H9 (cell line): ENCODE data around the gene FBXL19. TPM values are rescaled to one million over a fixed set of nuclear protein-coding genes. Genes with fewer than 3 reads are reported as not detected.

ENCODE experiments used
- DNase-seq: peaks from one replicate; pipeline ENCODE4 v3.0.0-alpha.2; 2017
- H2AFZ ChIP-seq: one replicate; pipeline ENCODE4 v1.6.1; 2013; ENCODE audit warnings: mild to moderate bottlenecking, low read length, control low read depth, moderate library complexity
- H2AK5ac ChIP-seq: 2 replicates; pipeline ENCODE4 v1.6.1; 2013; ENCODE audit warnings: low read length, control low read depth, mixed read lengths; ENCODE audit not compliant: insufficient read length
- H2BK120ac ChIP-seq: one replicate; pipeline ENCODE4 v1.6.1; 2013; ENCODE audit warnings: low read depth, mild to moderate bottlenecking, low read length, control low read depth, inconsistent platforms; ENCODE audit not compliant: poor library complexity, severe bottlenecking
- H2BK12ac ChIP-seq: 2 replicates; pipeline ENCODE4 v1.6.1; 2013; ENCODE audit warnings: low read length, control low read depth, mixed read lengths, low read depth; ENCODE audit not compliant: insufficient read length
- H2BK15ac ChIP-seq: 2 replicates; pipeline ENCODE4 v1.6.1; 2013; ENCODE audit warnings: low read depth, low read length, control low read depth
- H2BK20ac ChIP-seq: one replicate; pipeline ENCODE4 v1.6.1; 2013; ENCODE audit warnings: low read depth, mild to moderate bottlenecking, low read length, control low read depth, inconsistent platforms; ENCODE audit not compliant: poor library complexity, severe bottlenecking
- H2BK5ac ChIP-seq: 2 replicates; pipeline ENCODE4 v1.6.1; 2013; ENCODE audit warnings: low read length, control low read depth, mixed read lengths; ENCODE audit not compliant: insufficient read length
- H3K14ac ChIP-seq: 2 replicates; pipeline ENCODE4 v1.6.1; 2013; ENCODE audit warnings: low read length, control low read depth; ENCODE audit not compliant: insufficient read depth
- H3K18ac ChIP-seq: 2 replicates; pipeline ENCODE4 v1.6.1; 2013; ENCODE audit warnings: low read depth, mild to moderate bottlenecking, mixed read lengths, low read length, control low read depth; ENCODE audit not compliant: insufficient read length
- H3K23ac ChIP-seq: 2 replicates; pipeline ENCODE4 v1.6.1; 2013; ENCODE audit warnings: low read length, control low read depth, mixed read lengths, low read depth; ENCODE audit not compliant: insufficient read length
- H3K23me2 ChIP-seq: 2 replicates; pipeline ENCODE4 v1.6.1; 2013; ENCODE audit warnings: low read depth, mild to moderate bottlenecking, mixed read lengths, low read length, control low read depth; ENCODE audit not compliant: insufficient read length, poor library complexity, severe bottlenecking
- H3K27ac ChIP-seq: 2 replicates; pipeline ENCODE4 v1.5.1; 2013; ENCODE audit warnings: low read length, control low read depth, mixed read lengths, low read depth; ENCODE audit not compliant: insufficient read length
- H3K27me3 ChIP-seq: 2 replicates; pipeline ENCODE4 v1.6.1; 2013; ENCODE audit warnings: low read length, control low read depth, inconsistent platforms; ENCODE audit not compliant: insufficient read depth
- H3K4ac ChIP-seq: 2 replicates; pipeline ENCODE4 v1.6.1; 2013; ENCODE audit warnings: low read depth, mild to moderate bottlenecking, control low read depth, inconsistent platforms, low read length, moderate library complexity
- H3K4me1 ChIP-seq: 2 replicates; pipeline ENCODE4 v1.6.1; 2013; ENCODE audit warnings: low read length, control low read depth, inconsistent platforms; ENCODE audit not compliant: insufficient read depth
- H3K4me2 ChIP-seq: 2 replicates; pipeline ENCODE4 v1.6.1; 2013; ENCODE audit warnings: low read length, control low read depth, mixed read lengths; ENCODE audit not compliant: insufficient read length, insufficient read depth
- H3K56ac ChIP-seq: 2 replicates; pipeline ENCODE4 v1.6.1; 2013; ENCODE audit warnings: low read depth, mild to moderate bottlenecking, mixed read lengths, low read length, control low read depth; ENCODE audit not compliant: insufficient read length
- H3K79me1 ChIP-seq: 2 replicates; pipeline ENCODE4 v1.6.1; 2013; ENCODE audit warnings: low read depth, mild to moderate bottlenecking, moderate library complexity, low read length, control low read depth, inconsistent platforms; ENCODE audit not compliant: insufficient read depth, poor library complexity, severe bottlenecking
- H3K79me2 ChIP-seq: 2 replicates; pipeline ENCODE4 v1.6.1; 2013; ENCODE audit warnings: low read length, control low read depth, inconsistent platforms; ENCODE audit not compliant: insufficient read depth
- H3K9ac ChIP-seq: 2 replicates; pipeline ENCODE4 v1.6.1; 2013; ENCODE audit warnings: low read length, control low read depth, mixed read lengths; ENCODE audit not compliant: insufficient read length; ENCODE audit errors: extremely low read depth
- H3K9me3 ChIP-seq: one replicate; pipeline ENCODE4 v1.6.1; 2013; ENCODE audit warnings: low read depth, low read length, inconsistent platforms; ENCODE audit not compliant: control insufficient read depth
- H3T11ph ChIP-seq: one replicate; pipeline ENCODE4 v1.6.1; 2013; ENCODE audit warnings: mild to moderate bottlenecking, low read length, control low read depth, inconsistent platforms
- H4K20me1 ChIP-seq: one replicate; pipeline ENCODE4 v1.6.1; 2013; ENCODE audit not compliant: control insufficient read depth, insufficient read length, insufficient read depth
- H4K5ac ChIP-seq: 2 replicates; pipeline ENCODE4 v1.6.1; 2013; ENCODE audit warnings: low read depth, mild to moderate bottlenecking, mixed read lengths, low read length, control low read depth; ENCODE audit not compliant: insufficient read length
- H4K8ac ChIP-seq: replicated peaks from 2 replicates; pipeline ENCODE4 v1.6.1; 2013; ENCODE audit warnings: low read length, control low read depth, mixed read lengths, low read depth; ENCODE audit not compliant: insufficient read length
- H4K91ac ChIP-seq: 2 replicates; pipeline ENCODE4 v1.6.1; 2013; ENCODE audit warnings: low read depth, mild to moderate bottlenecking, moderate library complexity, mixed read lengths, low read length, control low read depth; ENCODE audit not compliant: insufficient read length
- H3K27ac Mint-ChIP-seq, 3 experiments: 2 replicates in 2 of 3; 3 replicates in 1 of 3; pipeline ENCODE4 v1.8.0; 2020 to 2021; ENCODE audit warnings: mixed read lengths in 3 of 3, mild to moderate bottlenecking in 1 of 3, moderate library complexity in 1 of 3
- H3K27me3 Mint-ChIP-seq: 2 replicates; pipeline ENCODE4 v1.8.0; 2021; ENCODE audit warnings: low read depth, mild to moderate bottlenecking, moderate library complexity, mixed read lengths
- H3K36me3 Mint-ChIP-seq, 3 experiments: 2 replicates in 2 of 3; 3 replicates in 1 of 3; pipeline ENCODE4 v1.8.0; 2020 to 2021; ENCODE audit warnings: low read depth in 3 of 3, mixed read lengths in 3 of 3; ENCODE audit not compliant: insufficient read depth in 1 of 3
- H3K4me1 Mint-ChIP-seq, 2 experiments: 2 replicates each; pipeline ENCODE4 v1.8.0; 2020; ENCODE audit warnings: mixed read lengths in 2 of 2
- H3K4me3 Mint-ChIP-seq, 2 experiments: 2 replicates in 1 of 2; 3 replicates in 1 of 2; pipeline ENCODE4 v1.8.0; 2020 to 2021; ENCODE audit warnings: mild to moderate bottlenecking in 2 of 2, mixed read lengths in 2 of 2, moderate library complexity in 1 of 2
- H3K9me3 Mint-ChIP-seq, 2 experiments: 2 replicates in 1 of 2; 3 replicates in 1 of 2; pipeline ENCODE4 v1.8.0; 2020; ENCODE audit warnings: mild to moderate bottlenecking in 2 of 2, mixed read lengths in 2 of 2, moderate library complexity in 1 of 2
- WGBS: extraction: QIAGEN DNeasy Blood & Tissue Kit; methylation state at CpG from one replicate; pipeline ENCODE4 v1.1.7; 2013; ENCODE audit warnings: missing lambda C conversion rate, low lambda C conversion rate, mixed read lengths; ENCODE audit not compliant: insufficient read length; ENCODE audit errors: extremely low coverage; 5-methylcytosine and 5-hydroxymethylcytosine counted together
- total RNA-seq: library from RNA; stranded (reverse); gene quantifications from 2 replicates; pipeline ENCODE4 v1.2.1, GENCODE V29; 2021
- TF ChIP-seq, protein P1 (sequence below): fragments of 200-600 bp; sonication (generic); conservative IDR thresholded peaks from 3 replicates; pipeline ENCODE4 v1.8.0; 2021; ENCODE audit warnings: antibody characterized with exemption, mild to moderate bottlenecking

FBXL19 gene
- total RNA-seq, 1 experiment from 2014 or later: 66.8 TPM

DNA sequence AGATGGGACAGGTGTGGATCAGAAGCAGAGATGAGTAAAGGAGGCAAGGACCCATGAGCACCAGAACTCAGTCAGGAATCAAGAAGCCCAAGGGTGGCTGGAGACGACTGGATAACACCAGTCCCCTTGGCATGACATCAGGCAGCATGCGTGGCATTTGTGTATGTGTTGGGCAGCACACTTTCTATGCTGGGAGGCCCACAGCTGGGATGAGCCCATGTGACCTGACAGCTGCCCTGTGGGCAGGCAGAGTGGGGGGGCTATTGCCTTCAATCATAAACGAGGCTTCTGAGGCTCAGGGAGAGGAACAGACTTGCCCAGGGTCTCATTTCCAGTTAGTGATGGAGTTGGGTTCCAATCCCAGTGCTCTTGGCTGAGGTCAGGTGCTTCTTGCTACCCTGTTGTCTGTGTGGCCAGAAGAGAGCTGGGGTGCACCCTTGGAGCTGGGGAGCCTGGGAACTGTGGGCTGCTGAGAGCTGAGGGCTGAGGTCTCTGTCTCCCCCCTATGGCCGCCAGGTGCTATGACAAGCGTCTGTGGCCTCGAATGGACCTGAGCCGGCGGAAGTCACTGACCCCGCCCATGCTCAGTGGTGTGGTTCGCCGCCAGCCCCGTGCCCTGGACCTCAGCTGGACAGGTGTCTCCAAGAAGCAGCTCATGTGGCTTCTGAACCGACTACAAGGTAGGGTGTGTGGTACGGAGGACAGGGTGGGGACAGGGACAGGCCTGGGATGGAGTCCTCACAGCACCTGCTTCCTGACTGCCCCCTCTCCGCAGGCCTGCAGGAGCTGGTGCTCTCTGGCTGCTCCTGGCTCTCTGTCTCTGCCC lies 18.4 kb downstream of the FBXL19 start:
- Histone ChIP-seq H4K91ac (no peak overlapping the region), H3K56ac (no peak overlapping the region), H2BK15ac (no peak overlapping the region), H2AK5ac (no peak overlapping the region), H3K4me1 (peaks cover 2% of the 10 kb centered on the region; the same call in 1 of the 2 replicates), H4K20me1 (no peaks in the 10 kb centered on the region), H3K79me2 (no peaks in the 10 kb centered on the region), H3K14ac (no peak overlapping the region), H2BK20ac (no peak overlapping the region), H3T11ph (no peak overlapping the region), H3K79me1 (no peaks in the 10 kb centered on the region), H3K4ac (no peak overlapping the region), H3K23me2 (no peaks in the 10 kb centered on the region), H4K5ac (no peak overlapping the region), H4K8ac (no peak overlapping the region), H3K9me3 (no peaks in the 10 kb centered on the region), H3K23ac (no peak overlapping the region), H3K18ac (no peak overlapping the region), H3K27me3 (no peaks in the 10 kb centered on the region), H2BK120ac (no peak overlapping the region), H3K27ac (no peak overlapping the region), H2BK12ac (no peak overlapping the region), H3K9ac (no peak overlapping the region), H2BK5ac (no peak overlapping the region), H3K4me2 (no peak overlapping the region), H2AFZ (no peak overlapping the region)
- Mint-ChIP-seq H3K27ac (peak overlapping the region in 1 of 3 experiments; percentile 91; a peak in 1 of 7 replicates), H3K9me3 (no peaks in the 10 kb centered on the region; a peak in 1 of 5 replicates), H3K27me3 (no peaks in the 10 kb centered on the region), H3K36me3 (peaks cover 36 to 69% (median 56%) of the 10 kb centered on the region in 3 experiments; a peak in 6 of 7 replicates), H3K4me1 (peaks cover 12 to 21% of the 10 kb centered on the region in 2 experiments), H3K4me3 (no peak overlapping the region)
- TF ChIP-seq, protein P1, sequence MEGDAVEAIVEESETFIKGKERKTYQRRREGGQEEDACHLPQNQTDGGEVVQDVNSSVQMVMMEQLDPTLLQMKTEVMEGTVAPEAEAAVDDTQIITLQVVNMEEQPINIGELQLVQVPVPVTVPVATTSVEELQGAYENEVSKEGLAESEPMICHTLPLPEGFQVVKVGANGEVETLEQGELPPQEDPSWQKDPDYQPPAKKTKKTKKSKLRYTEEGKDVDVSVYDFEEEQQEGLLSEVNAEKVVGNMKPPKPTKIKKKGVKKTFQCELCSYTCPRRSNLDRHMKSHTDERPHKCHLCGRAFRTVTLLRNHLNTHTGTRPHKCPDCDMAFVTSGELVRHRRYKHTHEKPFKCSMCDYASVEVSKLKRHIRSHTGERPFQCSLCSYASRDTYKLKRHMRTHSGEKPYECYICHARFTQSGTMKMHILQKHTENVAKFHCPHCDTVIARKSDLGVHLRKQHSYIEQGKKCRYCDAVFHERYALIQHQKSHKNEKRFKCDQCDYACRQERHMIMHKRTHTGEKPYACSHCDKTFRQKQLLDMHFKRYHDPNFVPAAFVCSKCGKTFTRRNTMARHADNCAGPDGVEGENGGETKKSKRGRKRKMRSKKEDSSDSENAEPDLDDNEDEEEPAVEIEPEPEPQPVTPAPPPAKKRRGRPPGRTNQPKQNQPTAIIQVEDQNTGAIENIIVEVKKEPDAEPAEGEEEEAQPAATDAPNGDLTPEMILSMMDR: peak; percentile 89
- WGBS: no CpG with 5 or more reads among the region's 15 CpGs
- peak; percentile 90 for DNase-seq
